Activated T-cell treated with anti-CD3 and anti-CD28 coated beads, Interleukin-2, amount 50 U/mL, for 72 hours (primary cell): ENCODE results near the gene ACOX3. TPM values are rescaled to one million over a fixed set of nuclear protein-coding genes. Genes with fewer than 3 reads are reported as not detected.

Experiments used
- ATAC-seq, 2 donors: fragments of 150-1000 bp; cut with Tn5 transposase; replicated peaks in 1 of 2; 2 replicates each; pipeline ENCODE4 v1.10.0; 2021; ENCODE audit warnings: moderate library complexity in 2 of 2, mild to moderate bottlenecking in 1 of 2
- DNase-seq, 2 donors: peaks; one replicate each; pipeline ENCODE4 v3.0.0; 2021 to 2022; ENCODE audit warnings: mixed read lengths in 1 of 2
- H3K27ac Mint-ChIP-seq: one replicate; pipeline ENCODE4 v1.8.0; 2022; ENCODE audit warnings: mild to moderate bottlenecking, moderate library complexity, mixed read lengths
- H3K27me3 Mint-ChIP-seq: one replicate; pipeline ENCODE4 v1.8.0; 2022; ENCODE audit warnings: low read depth, mixed read lengths
- H3K36me3 Mint-ChIP-seq, 2 donors: one replicate each; pipeline ENCODE4 v1.8.0; 2022; ENCODE audit warnings: mixed read lengths in 2 of 2, mild to moderate bottlenecking in 1 of 2; ENCODE audit not compliant: insufficient read depth in 2 of 2
- H3K4me1 Mint-ChIP-seq: one replicate; pipeline ENCODE4 v1.8.0; 2022; ENCODE audit warnings: low read depth, mixed read lengths
- H3K4me3 Mint-ChIP-seq, 2 donors: one replicate each; pipeline ENCODE4 v1.8.0; 2022; ENCODE audit warnings: mild to moderate bottlenecking in 2 of 2, mixed read lengths in 2 of 2, moderate library complexity in 2 of 2
- H3K9me3 Mint-ChIP-seq, 2 donors: one replicate each; pipeline ENCODE4 v1.8.0; 2022; ENCODE audit warnings: mixed read lengths in 2 of 2
- total RNA-seq, 2 donors: library from RNA; stranded (reverse); gene quantifications; one replicate each; pipeline ENCODE4 v1.2.3, GENCODE V29; 2022

The ACOX3 gene
- total RNA-seq, 2 donors from 2014 or later, result 22.2 to 31.2 TPM

DNA sequence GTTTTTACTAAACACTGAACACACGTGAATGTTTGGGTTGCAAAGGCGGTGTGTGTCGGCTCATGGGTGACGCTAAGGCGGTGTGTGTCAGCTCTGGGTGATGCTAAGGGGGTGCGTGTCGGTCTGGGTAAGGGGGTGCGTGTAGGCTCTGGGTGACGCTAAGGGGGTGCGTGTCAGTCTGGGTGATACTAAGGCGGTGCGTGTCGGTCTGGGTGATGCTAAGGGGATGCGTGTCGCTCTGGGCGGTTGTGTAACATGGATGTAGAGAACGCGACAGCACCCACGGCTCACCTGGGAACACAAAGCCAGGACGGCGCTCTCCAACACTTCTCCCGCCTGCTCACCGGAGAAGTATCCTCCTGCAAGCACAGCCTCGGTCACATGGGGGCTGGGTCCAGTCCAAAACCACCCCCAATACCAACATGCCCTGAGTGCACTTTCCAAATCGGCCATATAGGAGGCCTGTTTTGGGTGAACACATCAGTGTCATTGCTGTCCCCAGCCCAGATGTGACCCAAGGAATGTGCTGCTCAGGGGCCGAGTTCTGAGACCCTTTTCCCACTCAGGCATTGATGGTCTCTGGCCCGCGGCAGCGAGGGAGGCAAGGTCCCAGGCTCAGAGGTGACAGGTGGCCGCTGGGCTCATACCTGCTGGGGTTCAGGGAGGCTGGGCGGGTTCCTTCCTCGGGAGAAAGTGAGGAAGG is 67.1 kb downstream of the ACOX3 start:
- Mint-ChIP-seq H3K4me3 (no peak overlapping the region), H3K27ac (no peak overlapping the region), H3K36me3 (no peaks in the 10 kb centered on the region), H3K9me3 (no peaks in the 10 kb centered on the region), H3K27me3 (no peaks in the 10 kb centered on the region), H3K4me1 (no peaks in the 10 kb centered on the region)
- ATAC-seq (no peak), DNase-seq (no peak)

DNA sequence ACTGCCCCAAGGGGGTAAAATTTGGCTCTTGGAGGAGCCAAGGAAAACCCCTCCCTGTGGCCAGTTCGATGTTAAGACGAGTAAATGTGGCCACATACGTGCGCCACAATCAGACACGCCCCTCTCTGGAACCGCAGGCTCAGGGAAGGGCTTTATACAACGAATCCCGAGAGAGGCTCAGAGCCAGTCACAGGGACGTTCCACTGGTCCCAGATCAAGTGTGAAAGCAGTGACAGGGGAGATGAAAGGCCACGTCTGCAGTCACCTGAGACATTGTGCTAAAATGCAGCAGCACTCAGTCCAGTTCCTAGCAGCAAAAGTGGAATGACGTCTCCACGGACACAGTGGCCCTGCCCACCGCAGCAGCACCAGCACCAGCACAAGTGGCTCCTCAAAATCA is 68.0 kb downstream of the ACOX3 start:
- Mint-ChIP-seq H3K27ac (no peak overlapping the region), H3K36me3 (no peaks in the 10 kb centered on the region), H3K9me3 (no peaks in the 10 kb centered on the region), H3K4me1 (no peaks in the 10 kb centered on the region), H3K27me3 (no peaks in the 10 kb centered on the region), H3K4me3 (no peak overlapping the region)
- ATAC-seq (no peak), DNase-seq (no peak)

- no peaks in the 10 kb centered on the region for H3K9me3 Mint-ChIP-seq
- no peak for DNase-seq
Measured at GRCh38 chr4:8371596-8371995, 68.9 kb downstream of the ACOX3 start.

GRCh38 chr4:8370835-8371595 is 69.5 kb downstream of the ACOX3 start:
- Mint-ChIP-seq H3K27me3 (no peaks in the 10 kb centered on the region), H3K4me3 (no peak overlapping the region), H3K9me3 (no peaks in the 10 kb centered on the region), H3K4me1 (no peaks in the 10 kb centered on the region), H3K36me3 (no peaks in the 10 kb centered on the region), H3K27ac (no peak overlapping the region)
- ATAC-seq (no peak), DNase-seq (no peak)

More at GRCh38 chr4:8371596-8371995, 68.9 kb downstream of the ACOX3 start:
- no peak overlapping the region for H3K4me3 Mint-ChIP-seq
- no peaks in the 10 kb centered on the region for H3K4me1 Mint-ChIP-seq
- H3K27ac Mint-ChIP-seq, result no peak overlapping the region
- H3K36me3 Mint-ChIP-seq, result no peaks in the 10 kb centered on the region
- no peaks in the 10 kb centered on the region for H3K27me3 Mint-ChIP-seq
- ATAC-seq, result no peak

GRCh38 chr4:8370106-8370787 is 70.3 kb downstream of the ACOX3 start:
- H3K4me1 Mint-ChIP-seq, result no peaks in the 10 kb centered on the region
- H3K4me3 Mint-ChIP-seq, result no peak overlapping the region
- no peaks in the 10 kb centered on the region for H3K36me3 Mint-ChIP-seq
- no peaks in the 10 kb centered on the region for H3K27me3 Mint-ChIP-seq
- no peak for DNase-seq
- no peak overlapping the region for H3K27ac Mint-ChIP-seq
- no peak for ATAC-seq
- no peaks in the 10 kb centered on the region for H3K9me3 Mint-ChIP-seq

- no peaks in the 10 kb centered on the region for H3K27me3 Mint-ChIP-seq
- H3K9me3 Mint-ChIP-seq, result no peaks in the 10 kb centered on the region
- no peaks in the 10 kb centered on the region for H3K4me1 Mint-ChIP-seq
- no peaks in the 10 kb centered on the region for H3K36me3 Mint-ChIP-seq
- ATAC-seq (no peak), DNase-seq (no peak)
- H3K4me3 Mint-ChIP-seq, result no peak overlapping the region
- H3K27ac Mint-ChIP-seq, result no peak overlapping the region
Measured at GRCh38 chr4:8369426-8370105, 71.0 kb downstream of the ACOX3 start.

- DNase-seq, result no peak
- H3K9me3 Mint-ChIP-seq, result no peaks in the 10 kb centered on the region
Measured at GRCh38 chr4:8368998-8369397, 71.5 kb downstream of the ACOX3 start.

DNA sequence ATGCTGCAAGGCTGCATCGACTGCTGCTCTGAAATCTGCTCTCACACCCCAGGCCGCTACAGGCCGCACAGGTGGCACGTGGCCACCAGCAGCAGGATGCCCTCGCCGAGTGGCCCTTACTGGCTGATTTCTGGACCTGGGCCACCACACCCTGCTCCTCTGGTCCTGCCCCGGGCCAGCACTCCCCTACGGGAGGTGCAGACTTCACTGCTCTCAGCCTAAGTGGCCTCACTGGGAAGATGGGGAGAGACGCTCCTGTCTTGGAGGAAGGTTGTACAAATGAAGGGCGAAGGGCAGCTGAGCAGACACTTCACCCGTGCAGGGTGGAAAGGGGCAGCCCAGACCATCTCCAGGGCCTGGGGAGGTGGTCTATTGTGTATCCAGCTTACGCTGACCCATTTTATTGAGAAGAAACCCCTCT is 72.5 kb downstream of the ACOX3 start:
- ATAC-seq (no peak), DNase-seq (no peak)
- Mint-ChIP-seq H3K4me1 (no peaks in the 10 kb centered on the region), H3K9me3 (peaks cover 2 to 3% of the 10 kb centered on the region in 2 donors), H3K27ac (no peak overlapping the region), H3K27me3 (no peaks in the 10 kb centered on the region), H3K4me3 (no peak overlapping the region), H3K36me3 (peaks cover 5 to 6% of the 10 kb centered on the region in 2 donors)

More at GRCh38 chr4:8368998-8369397, 71.5 kb downstream of the ACOX3 start:
- no peak for ATAC-seq
- Mint-ChIP-seq H3K4me1 (no peaks in the 10 kb centered on the region), H3K27ac (no peak overlapping the region), H3K4me3 (no peak overlapping the region), H3K36me3 (peaks cover 1 to 3% of the 10 kb centered on the region in 2 donors), H3K27me3 (no peaks in the 10 kb centered on the region)

- H3K4me1 Mint-ChIP-seq, result no peaks in the 10 kb centered on the region
- DNase-seq (no peak), ATAC-seq (no peak)
- no peak overlapping the region for H3K27ac Mint-ChIP-seq
- peaks cover 5 to 6% of the 10 kb centered on the region in 2 donors for H3K36me3 Mint-ChIP-seq
- peaks cover 2 to 3% of the 10 kb centered on the region in 2 donors for H3K9me3 Mint-ChIP-seq
- no peaks in the 10 kb centered on the region for H3K27me3 Mint-ChIP-seq
- no peak overlapping the region for H3K4me3 Mint-ChIP-seq
Measured at GRCh38 chr4:8366601-8367000, 73.9 kb downstream of the ACOX3 start.

DNA sequence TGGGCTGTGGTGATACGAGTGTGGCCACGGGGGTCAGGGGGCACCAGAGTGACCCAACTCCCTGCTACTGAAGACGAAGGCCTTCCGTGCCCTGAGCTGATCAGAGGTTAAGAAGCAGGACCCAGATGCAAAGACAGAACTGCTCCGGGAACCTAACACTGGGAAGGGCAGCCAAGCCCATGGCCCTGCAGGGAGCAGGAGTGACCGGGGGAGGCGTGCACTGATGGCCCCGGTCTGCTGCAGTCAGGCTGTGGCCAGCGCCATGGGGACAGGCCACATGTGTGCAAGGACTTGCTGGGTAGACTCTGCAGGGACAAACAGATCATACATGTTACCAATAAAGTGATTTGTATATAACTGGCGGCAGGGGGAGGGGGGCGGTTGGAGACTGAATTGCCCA is 74.6 kb downstream of the ACOX3 start:
- Mint-ChIP-seq H3K27me3 (no peaks in the 10 kb centered on the region), H3K36me3 (peaks cover 6 to 8% of the 10 kb centered on the region in 2 donors), H3K4me3 (no peak overlapping the region), H3K27ac (no peak overlapping the region), H3K9me3 (peaks cover 2 to 3% of the 10 kb centered on the region in 2 donors), H3K4me1 (no peaks in the 10 kb centered on the region)
- DNase-seq (no peak), ATAC-seq (no peak)

DNA sequence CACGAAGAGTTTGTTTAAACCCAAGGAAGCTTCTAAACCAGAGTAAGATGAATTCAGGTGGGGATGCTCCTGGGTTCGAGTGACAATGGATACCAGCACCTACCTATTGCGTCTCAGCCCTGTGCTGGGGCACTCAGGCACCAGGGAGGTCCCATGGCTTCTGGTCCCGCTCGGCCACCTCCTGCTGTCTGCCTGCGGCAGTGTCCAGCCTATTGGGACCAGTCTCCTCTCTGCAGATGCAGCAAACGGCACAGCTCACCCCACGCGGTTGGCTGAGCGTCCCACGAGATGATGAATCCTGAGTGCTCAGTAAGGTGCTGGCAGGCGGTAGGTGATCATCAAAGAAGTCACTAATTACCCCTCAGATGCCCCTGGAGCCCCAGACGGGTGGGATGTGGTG is 75.2 kb downstream of the ACOX3 start:
- Mint-ChIP-seq H3K9me3 (peaks cover 2 to 3% of the 10 kb centered on the region in 2 donors), H3K4me3 (no peak overlapping the region), H3K27ac (no peak overlapping the region), H3K36me3 (peaks cover 6 to 9% of the 10 kb centered on the region in 2 donors), H3K4me1 (no peaks in the 10 kb centered on the region), H3K27me3 (no peaks in the 10 kb centered on the region)
- no peak for DNase-seq
- no peak for ATAC-seq

DNA sequence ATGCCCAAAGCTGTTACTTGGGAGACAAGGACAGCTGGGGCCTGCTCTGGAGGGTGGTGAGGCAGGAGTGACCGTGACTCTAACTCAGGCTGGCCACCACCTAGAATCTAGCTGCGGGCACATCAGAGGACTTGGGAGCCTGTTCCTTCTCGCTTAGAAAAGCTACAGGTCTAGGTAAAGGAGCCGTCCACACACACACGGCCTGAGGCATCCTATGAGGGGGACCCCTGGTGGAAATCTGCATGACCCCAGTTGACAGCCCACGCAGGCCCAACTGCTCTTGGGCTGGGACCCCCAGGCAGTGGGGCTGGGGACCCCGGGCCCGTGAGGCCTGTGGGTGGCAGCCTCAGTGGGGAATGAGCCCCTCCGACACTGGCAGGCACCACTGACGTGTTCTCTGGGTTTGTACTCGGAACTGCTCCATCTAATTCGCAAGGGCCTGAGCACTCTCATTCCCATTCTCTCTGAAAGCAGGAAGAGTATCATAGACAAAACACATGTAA is 75.6 kb downstream of the ACOX3 start:
- peaks cover 2 to 3% of the 10 kb centered on the region in 2 donors for H3K9me3 Mint-ChIP-seq
- ATAC-seq (no peak), DNase-seq (no peak)
- H3K4me3 Mint-ChIP-seq, result no peak overlapping the region
- H3K36me3 Mint-ChIP-seq, result peaks cover 6 to 9% of the 10 kb centered on the region in 2 donors
- H3K27ac Mint-ChIP-seq, result no peak overlapping the region
- no peaks in the 10 kb centered on the region for H3K27me3 Mint-ChIP-seq
- H3K4me1 Mint-ChIP-seq, result no peaks in the 10 kb centered on the region
